Ovary (tissue), 9 donors: ENCODE results near the gene TESMIN. TPM values are rescaled to one million over a fixed set of nuclear protein-coding genes. Genes with fewer than 3 reads are reported as not detected.

Experiments
- DNase-seq, 5 donors: peaks; one replicate each; pipeline ENCODE4 v3.0.0-alpha.2; 2019 to 2020
- H3K27ac ChIP-seq, 2 donors: fragments of 200-600 bp; one replicate each; pipeline versions ENCODE4 v1.5.1 to v1.8.0; 2019 to 2022
- H3K27me3 ChIP-seq: fragments of 200-600 bp; one replicate; pipeline ENCODE4 v1.8.0; 2022
- H3K36me3 ChIP-seq: fragments of 200-600 bp; sonication (generic); one replicate; pipeline ENCODE4 v1.5.1; 2019
- H3K4me1 ChIP-seq: one replicate; pipeline ENCODE4 v1.8.1; 2013; ENCODE audit warnings: mild to moderate bottlenecking, moderate library complexity; ENCODE audit not compliant: insufficient read depth
- H3K4me3 ChIP-seq: fragments of 200-600 bp; sonication (generic); one replicate; pipeline ENCODE4 v1.5.1; 2017
- H3K9me3 ChIP-seq, 2 donors: fragments of 200-600 bp in 1 of 2; sonication (generic) in 1 of 2; one replicate each; pipeline versions ENCODE4 v1.5.1 to v1.8.1; 2013 to 2019; ENCODE audit warnings: mild to moderate bottlenecking in 1 of 2, moderate library complexity in 1 of 2
- CTCF ChIP-seq, 3 donors: fragments of 450-650 bp in 2 of 3; fragments of 200-600 bp in 1 of 3; IDR thresholded peaks; one replicate each; pipeline versions ENCODE4 v1.5.1 to v1.8.0; 2016 to 2022; ENCODE audit warnings: antibody characterized with exemption in 3 of 3, mild to moderate bottlenecking in 1 of 3
- EP300 ChIP-seq: sonication (generic); formaldehyde crosslinking; IDR thresholded peaks from one replicate; pipeline ENCODE4 v1.6.1; 2017; ENCODE audit warnings: antibody characterized with exemption
- POLR2A ChIP-seq: fragments of 450-650 bp; IDR thresholded peaks from one replicate; pipeline ENCODE4 v1.6.1; 2017; ENCODE audit warnings: antibody characterized with exemption, mild to moderate bottlenecking, moderate library complexity
- WGBS, 3 donors: extraction: QIAGEN DNeasy Blood & Tissue Kit in 1 of 3; methylation state at CpG; one replicate each; pipeline versions ENCODE4 v1.1.5 to v1.1.7; 2013 to 2017; 5-methylcytosine and 5-hydroxymethylcytosine counted together
- intact Hi-C, 4 donors: fragments of 100-400 bp; cut with DNase I; formaldehyde crosslinking; loops; one replicate each; pipeline versions ENCODE4 v1.11.0 to v1.15.1; 2022 to 2023
- polyA plus RNA-seq, 2 donors: library from polyadenylated mRNA; stranded (reverse); fragments of 200-250 nt in 1 of 2; fragments of 350-450 nt in 1 of 2; fragmentation: Illumina TruSeq in 1 of 2; extraction: RNeasy Lipid Tissue Mini Kit (QIAGEN cat#74804) in 1 of 2; gene quantifications; one replicate each; pipeline ENCODE4 v1.2.3, GENCODE V29; 2013 to 2014
- total RNA-seq, 7 donors: library from RNA; depleted of rRNA in 2 of 7; stranded (reverse); fragments of >200 nt in 2 of 7; fragmentation: NEBNext Ultra II Directional in 3 of 7; extraction: Animal tissue kit (Norgen Biotek cat#: 25700) in 3 of 7; gene quantifications; one replicate each; pipeline versions ENCODE4 v1.1.0 to v1.2.4, GENCODE V29; 2016 to 2023
- donor health status: DM: no; HTN: no; CAD: no; lungs with moderate emphysema.
- donor health status: DM: no; HTN: no; CAD: no.
- donor health status: Bipolar disorder and iron deficiency.
- donor health status: DM: yes; HTN: yes; CAD: no.
- donor health status: DM: no; HTN: no; CAD: no.
- donor health status: DM: yes; HTN: yes; CAD: no.

TESMIN gene
- total and polyA plus RNA-seq, 9 donors: 1.1 to 4.1 (median 1.7) TPM

- Histone ChIP-seq H3K4me3 (no peak within 1 kb of the TSS), H3K27me3 (peaks cover 5% of the 10 kb centered on the region), H3K36me3 (no peaks in the 10 kb centered on the region), H3K9me3 (no peaks in the 10 kb centered on the region), H3K4me1 (no peaks in the 10 kb centered on the region), H3K27ac (no peak within 1 kb of the TSS)
- intact Hi-C loops: no loop called here
- WGBS, 3 donors: 9 to 14% (median 10%) methylated on average over 76 to 113 of the region's 113 CpGs
- no peak for DNase-seq
- TF ChIP-seq POLR2A (no peak), CTCF (IDR thresholded peaks at IDR 0.05) (no peak), EP300 (no peak)
Observed at GRCh38 chr11:68684385-68685356, 66.6 kb downstream of the TESMIN start, which contains the start of gene GAL. Gene GAL (plus strand): TSS chr11:68684544. CDS start chr11:68684924, 380 bp downstream.

- no peaks in the 10 kb centered on the region for H3K9me3 ChIP-seq
- TF ChIP-seq EP300 (no peak), POLR2A (no peak), CTCF (IDR thresholded peaks at IDR 0.05) (no peak)
- H3K36me3 ChIP-seq: no peaks in the 10 kb centered on the region
- no peaks in the 10 kb centered on the region for H3K4me1 ChIP-seq
- DNase-seq: no peak
- H3K4me3 ChIP-seq: no peak overlapping the region
- H3K27ac ChIP-seq: no peak overlapping the region
- H3K27me3 ChIP-seq: peaks cover 5% of the 10 kb centered on the region
- 21 to 38% (median 37%) methylated on average over 16 to 37 of the region's 37 CpGs for WGBS, 3 donors
- intact Hi-C loops: no loop called here
Observed at GRCh38 chr11:68683536-68684384, 67.6 kb downstream of the TESMIN start.

GRCh38 chr11:68683121-68683520 lies 68.2 kb downstream of the TESMIN start:
- TF ChIP-seq EP300 (no peak), POLR2A (no peak), CTCF (IDR thresholded peaks at IDR 0.05) (no peak)
- H3K9me3 ChIP-seq: no peaks in the 10 kb centered on the region
- DNase-seq: no peak
- 77 to 88% (median 80%) methylated on average over 7 of the region's 7 CpGs for WGBS, 3 donors
- H3K4me1 ChIP-seq: no peaks in the 10 kb centered on the region
- H3K27me3 ChIP-seq: peaks cover 5% of the 10 kb centered on the region
- no peak overlapping the region for H3K27ac ChIP-seq
- no peak overlapping the region for H3K4me3 ChIP-seq
- no peaks in the 10 kb centered on the region for H3K36me3 ChIP-seq
- intact Hi-C loops: no loop called here

GRCh38 chr11:68682531-68682961 lies 68.8 kb downstream of the TESMIN start:
- peaks cover 5% of the 10 kb centered on the region for H3K27me3 ChIP-seq
- no peak overlapping the region for H3K27ac ChIP-seq
- H3K36me3 ChIP-seq: no peaks in the 10 kb centered on the region
- no peak overlapping the region for H3K4me3 ChIP-seq
- intact Hi-C loops: no loop called here
- no peaks in the 10 kb centered on the region for H3K4me1 ChIP-seq
- no peaks in the 10 kb centered on the region for H3K9me3 ChIP-seq
- no peak for DNase-seq
- TF ChIP-seq EP300 (no peak), CTCF (IDR thresholded peaks at IDR 0.05) (no peak), POLR2A (no peak)
- 57 to 65% (median 59%) methylated on average over 9 of the region's 9 CpGs for WGBS, 3 donors
